Amniotic stem cell (primary cell): Measurements from ENCODE around the gene ARMC3.
"Not testable (repeated sequence)": the region's sequence is repeated elsewhere in the genome, so short reads cannot be mapped to it uniquely, and the experiment has no call there.

ENCODE experiments used
- DNase-seq: peaks from one replicate; lab custom pipeline; 2025; lab: John Stamatoyannopoulos, UW

The ARMC3 gene, protein sequence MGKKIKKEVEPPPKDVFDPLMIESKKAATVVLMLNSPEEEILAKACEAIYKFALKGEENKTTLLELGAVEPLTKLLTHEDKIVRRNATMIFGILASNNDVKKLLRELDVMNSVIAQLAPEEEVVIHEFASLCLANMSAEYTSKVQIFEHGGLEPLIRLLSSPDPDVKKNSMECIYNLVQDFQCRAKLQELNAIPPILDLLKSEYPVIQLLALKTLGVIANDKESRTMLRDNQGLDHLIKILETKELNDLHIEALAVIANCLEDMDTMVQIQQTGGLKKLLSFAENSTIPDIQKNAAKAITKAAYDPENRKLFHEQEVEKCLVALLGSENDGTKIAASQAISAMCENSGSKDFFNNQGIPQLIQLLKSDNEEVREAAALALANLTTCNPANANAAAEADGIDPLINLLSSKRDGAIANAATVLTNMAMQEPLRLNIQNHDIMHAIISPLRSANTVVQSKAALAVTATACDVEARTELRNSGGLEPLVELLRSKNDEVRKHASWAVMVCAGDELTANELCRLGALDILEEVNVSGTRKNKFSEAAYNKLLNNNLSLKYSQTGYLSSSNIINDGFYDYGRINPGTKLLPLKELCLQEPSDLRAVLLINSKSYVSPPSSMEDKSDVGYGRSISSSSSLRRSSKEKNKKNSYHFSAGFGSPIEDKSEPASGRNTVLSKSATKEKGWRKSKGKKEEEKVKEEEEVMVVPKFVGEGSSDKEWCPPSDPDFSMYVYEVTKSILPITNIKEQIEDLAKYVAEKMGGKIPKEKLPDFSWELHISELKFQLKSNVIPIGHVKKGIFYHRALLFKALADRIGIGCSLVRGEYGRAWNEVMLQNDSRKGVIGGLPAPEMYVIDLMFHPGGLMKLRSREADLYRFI

DNA sequence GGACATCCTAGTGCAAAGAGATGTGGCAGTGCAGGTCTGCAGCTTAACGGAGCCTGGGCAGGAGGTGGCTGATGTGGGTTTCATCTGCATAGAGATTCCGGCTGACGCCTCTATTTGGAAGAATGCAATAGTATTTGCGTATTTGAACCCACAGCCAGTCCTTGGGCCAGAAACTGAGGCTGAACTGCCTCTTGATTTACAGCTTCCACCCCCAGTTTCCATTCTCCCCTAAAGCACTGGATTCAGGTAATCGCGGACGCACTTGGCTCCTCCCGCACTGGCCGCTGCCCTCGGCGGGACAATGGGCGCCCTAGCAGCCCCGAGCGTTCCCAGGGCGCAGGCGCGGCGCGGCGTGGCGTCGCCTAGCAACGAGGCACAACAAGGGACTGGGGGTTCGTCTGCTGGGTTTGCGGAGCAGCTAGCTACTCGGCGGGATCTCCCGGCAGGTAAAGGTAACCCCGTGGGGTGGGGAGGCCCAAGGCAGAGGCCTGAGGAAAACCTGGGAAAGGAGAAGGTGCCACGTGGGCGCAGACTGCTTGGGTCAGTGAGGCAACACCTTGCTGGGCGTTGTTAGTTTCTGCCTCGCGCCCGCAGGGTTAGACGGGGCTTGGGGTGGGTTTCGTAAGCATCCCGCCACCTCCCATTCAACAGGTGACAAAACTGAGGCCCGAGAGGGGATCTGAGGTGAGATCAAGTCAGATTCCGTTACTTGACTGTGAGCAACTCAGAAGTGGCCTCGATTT is at the start of gene ARMC3:
Gene ARMC3 (plus strand): TSS at position 393 of the 743 bp plus-strand sequence. CDS start 3,944 bp downstream, outside the sequence.
- no peak for DNase-seq

DNA sequence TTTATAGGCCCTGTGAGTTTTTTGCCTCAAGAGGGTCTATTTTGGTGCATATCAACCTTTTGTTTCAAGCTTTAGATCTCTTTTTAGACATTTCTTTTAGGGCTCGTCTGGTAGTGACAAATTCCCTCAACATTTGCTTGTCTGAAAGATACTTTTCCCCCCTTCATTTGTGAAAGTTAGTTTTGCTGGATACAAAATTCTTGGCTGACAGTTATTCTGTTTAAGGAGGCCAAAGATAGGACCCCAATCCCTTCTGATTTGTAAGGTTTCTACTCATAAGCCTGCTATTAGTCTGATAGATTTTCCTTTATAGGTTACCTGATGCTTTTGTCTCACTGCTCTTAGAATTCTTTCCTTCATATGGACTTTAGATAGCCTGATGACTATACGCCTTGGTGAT is 36.1 kb upstream of the ARMC3 start:
- no peak for DNase-seq

GRCh38 chr10:22893781-22894180 is 34.1 kb upstream of the ARMC3 start:
- DNase-seq: no peak

DNA sequence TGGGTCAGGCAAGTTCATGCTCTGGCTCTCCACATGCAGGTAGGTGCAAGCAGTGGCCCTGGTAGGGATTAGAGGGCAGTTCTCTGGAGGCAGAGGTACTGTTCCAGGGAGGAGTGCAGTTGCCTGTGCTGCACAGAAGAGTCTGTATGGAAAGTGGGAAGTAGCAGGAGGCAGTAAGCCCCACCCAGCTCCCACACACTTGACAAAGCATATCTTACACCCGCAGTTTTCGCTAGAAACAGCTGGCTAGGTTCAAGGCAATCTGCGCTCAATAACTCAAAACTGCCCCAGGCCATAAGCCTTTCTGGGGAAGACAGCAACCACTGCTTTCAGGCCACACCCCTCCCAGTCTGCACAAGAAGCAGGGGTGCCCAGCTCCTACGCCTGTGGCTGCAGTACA is 33.1 kb upstream of the ARMC3 start:
- DNase-seq: no peak

- no peak for DNase-seq
These were observed 32.6 kb upstream of the ARMC3 start for GRCh38 chr10:22895252-22895651.

- no peak for DNase-seq
These were observed 30.5 kb upstream of the ARMC3 start for GRCh38 chr10:22897371-22897770.

GRCh38 chr10:22899307-22899706 is 28.5 kb upstream of the ARMC3 start:
- no peak for DNase-seq

- no peak for DNase-seq
These were observed 28.1 kb upstream of the ARMC3 start for GRCh38 chr10:22899775-22900174.

GRCh38 chr10:22900841-22901601 is 26.8 kb upstream of the ARMC3 start:
- no peak for DNase-seq

- not testable (repeated sequence) for DNase-seq
These were observed 25.7 kb upstream of the ARMC3 start for GRCh38 chr10:22902147-22902546.

GRCh38 chr10:22903694-22904093 is 24.2 kb upstream of the ARMC3 start:
- no peak for DNase-seq

DNA sequence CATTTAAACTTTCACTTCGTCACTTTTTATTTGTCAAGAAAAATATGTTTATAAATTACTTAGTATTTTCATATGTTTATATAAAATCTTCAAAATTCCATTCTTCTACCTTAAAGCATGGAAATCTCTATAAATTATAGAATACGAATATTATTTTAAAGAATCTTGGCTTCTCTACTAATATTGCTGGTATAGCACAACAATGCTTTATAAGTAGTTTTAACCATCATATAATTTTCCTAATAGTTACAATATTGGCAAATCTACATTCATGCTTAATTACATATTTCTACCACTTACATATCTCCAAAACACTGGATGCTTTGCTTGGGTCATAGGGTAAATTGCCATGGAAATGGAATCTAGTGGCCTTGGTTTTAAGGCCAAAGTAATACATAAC is 21.1 kb upstream of the ARMC3 start:
- no peak for DNase-seq

- no peak for DNase-seq
These were observed 19.0 kb upstream of the ARMC3 start for GRCh38 chr10:22908837-22909236.

DNA sequence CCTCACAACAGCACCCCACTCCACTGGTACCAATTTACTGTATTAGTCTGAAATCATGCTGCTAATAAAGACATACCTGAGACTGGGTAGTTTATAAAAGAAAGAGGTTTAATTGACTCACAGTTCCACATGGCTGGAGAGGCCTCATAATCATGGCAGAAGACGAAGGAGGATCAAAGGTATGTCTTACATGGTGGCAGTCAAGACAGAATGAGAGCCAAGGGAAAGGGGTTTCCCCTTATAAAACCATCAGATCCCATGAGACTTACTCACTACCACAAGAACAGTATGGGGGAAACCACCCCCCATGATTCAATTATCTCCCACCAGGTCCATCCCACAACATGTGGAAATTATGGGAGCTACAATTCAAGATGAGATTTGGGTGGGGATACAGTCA is 18.2 kb upstream of the ARMC3 start:
- DNase-seq: not testable (repeated sequence)

- no peak for DNase-seq
These were observed 16.8 kb upstream of the ARMC3 start for GRCh38 chr10:22911067-22911466.

DNA sequence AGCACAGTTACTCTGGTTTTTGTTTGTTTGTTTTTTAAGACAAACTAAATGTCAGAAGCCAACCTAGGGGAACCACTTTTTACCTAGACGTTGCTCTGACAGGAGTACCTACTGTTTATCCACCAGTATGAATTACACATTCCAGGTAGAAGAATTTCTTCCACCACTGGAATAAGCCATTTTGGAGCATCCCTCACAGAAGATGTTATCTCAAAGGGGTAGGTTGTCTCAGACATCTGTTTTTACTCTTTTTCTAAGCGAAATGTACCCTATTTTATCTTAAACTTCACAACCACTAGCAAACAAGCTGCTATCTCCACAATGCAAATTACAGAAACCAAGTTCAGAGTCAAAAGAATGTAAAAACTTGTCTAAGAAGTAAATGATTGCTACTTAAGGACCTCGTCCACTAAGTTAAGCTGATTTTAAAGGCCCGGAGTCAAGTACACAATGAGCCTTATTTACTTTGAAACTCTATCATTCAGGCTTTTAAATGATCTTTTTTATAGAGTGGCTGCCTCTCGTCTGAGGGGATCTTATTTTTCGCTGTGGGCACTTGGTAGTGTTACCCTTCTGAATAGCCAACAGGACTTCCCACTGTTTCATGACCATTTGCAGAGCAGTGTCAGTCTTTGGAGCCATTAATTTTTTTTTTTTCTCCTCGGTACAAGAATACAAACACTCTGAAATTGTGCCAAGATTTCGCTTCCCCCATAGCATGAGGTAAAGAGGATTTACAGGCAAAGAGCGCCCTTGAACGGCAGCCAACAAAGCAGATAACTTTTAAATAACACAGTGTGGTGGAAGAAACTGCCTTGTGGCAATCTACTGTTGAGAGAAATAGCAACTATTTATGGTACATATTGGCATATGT is 15.7 kb upstream of the ARMC3 start:
- DNase-seq: no peak

- DNase-seq: no peak
These were observed 15.0 kb upstream of the ARMC3 start for GRCh38 chr10:22912763-22913384.

- DNase-seq: no peak
These were observed 14.3 kb upstream of the ARMC3 start for GRCh38 chr10:22913474-22914092.

- DNase-seq: no peak
These were observed 12.5 kb upstream of the ARMC3 start for GRCh38 chr10:22915314-22915713.

DNA sequence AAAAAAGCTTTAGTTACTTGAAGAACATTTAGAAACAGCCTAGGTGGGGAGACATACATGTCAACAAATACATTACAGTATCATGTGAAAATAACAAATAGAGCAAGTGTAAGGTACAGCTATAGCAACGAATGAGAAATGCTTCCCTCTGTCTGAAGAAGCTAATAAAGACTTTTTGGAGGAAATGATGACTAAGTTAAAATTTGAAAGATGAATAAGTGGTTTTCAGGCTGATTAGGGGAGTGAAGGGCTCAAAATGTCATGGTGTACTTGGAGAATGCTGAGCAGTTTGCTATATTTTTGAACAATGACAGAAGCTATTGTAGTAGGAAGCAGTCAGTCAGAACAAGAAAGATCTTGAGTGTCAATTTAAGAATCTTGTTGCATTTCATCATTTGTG is 2.8 kb upstream of the ARMC3 start:
- DNase-seq: no peak
